Ectodermal cell (in vitro differentiated cells): ENCODE data around the gene ITGB5.

ENCODE experiments used
- H3K27ac ChIP-seq: 2 replicates; pipeline ENCODE4 v1.7.0; 2013; ENCODE audit warnings: mild to moderate bottlenecking, low read depth, low read length; ENCODE audit not compliant: insufficient read depth, poor library complexity, severe bottlenecking
- H3K27me3 ChIP-seq: 2 replicates; pipeline ENCODE4 v1.7.0; 2013; ENCODE audit warnings: mild to moderate bottlenecking, low read length; ENCODE audit not compliant: insufficient read depth, control insufficient read depth, poor library complexity, severe bottlenecking
- H3K36me3 ChIP-seq: one replicate; pipeline ENCODE4 v1.7.0; 2013; ENCODE audit warnings: low read length; ENCODE audit not compliant: control insufficient read depth, insufficient read depth
- H3K4me1 ChIP-seq: one replicate; pipeline ENCODE4 v1.7.0; 2013; ENCODE audit warnings: low read length; ENCODE audit not compliant: control insufficient read depth, insufficient read depth
- H3K4me3 ChIP-seq: 2 replicates; pipeline ENCODE4 v1.7.0; 2013; ENCODE audit warnings: low read depth, low read length, control low read depth; ENCODE audit not compliant: insufficient read depth
- H3K9me3 ChIP-seq: 2 replicates; pipeline ENCODE4 v1.7.0; 2013; ENCODE audit warnings: mild to moderate bottlenecking, low read length, moderate library complexity; ENCODE audit not compliant: control insufficient read depth
- WGBS, 2 experiments: methylation state at CpG; one replicate each; pipeline ENCODE4 v1.1.7; 2013; ENCODE audit warnings: missing lambda C conversion rate in 2 of 2; 5-methylcytosine and 5-hydroxymethylcytosine counted together

The ITGB5 gene

GRCh38 chr3:124837730-124838186, 49.4 kb downstream of the ITGB5 start:
- Histone ChIP-seq H3K36me3 (no peaks in the 10 kb centered on the region), H3K4me3 (no peak overlapping the region), H3K27me3 (no peaks in the 10 kb centered on the region), H3K4me1 (peaks cover 22% of the 10 kb centered on the region), H3K9me3 (no peaks in the 10 kb centered on the region), H3K27ac (peak overlapping the region; percentile 38)
- WGBS, 2 experiments: 78 to 82% methylated on average over 5 to 6 of the region's 6 CpGs

GRCh38 chr3:124837065-124837464, 50.1 kb downstream of the ITGB5 start:
- no peaks in the 10 kb centered on the region for H3K36me3 ChIP-seq
- H3K9me3 ChIP-seq: no peaks in the 10 kb centered on the region
- H3K4me1 ChIP-seq: peaks cover 22% of the 10 kb centered on the region
- H3K4me3 ChIP-seq: no peak overlapping the region
- no peaks in the 10 kb centered on the region for H3K27me3 ChIP-seq
- peak overlapping the region; percentile 38 for H3K27ac ChIP-seq
- WGBS, 2 experiments: 94 to 100% methylated on average over 2 of the region's 2 CpGs

GRCh38 chr3:124836448-124836847, 50.7 kb downstream of the ITGB5 start:
- 80 to 92% methylated on average over 1 of the region's 1 CpG for WGBS, 2 experiments
- H3K9me3 ChIP-seq: no peaks in the 10 kb centered on the region
- H3K27me3 ChIP-seq: no peaks in the 10 kb centered on the region
- no peak overlapping the region for H3K4me3 ChIP-seq
- no peaks in the 10 kb centered on the region for H3K36me3 ChIP-seq
- H3K27ac ChIP-seq: no peak overlapping the region
- peaks cover 22% of the 10 kb centered on the region for H3K4me1 ChIP-seq

GRCh38 chr3:124834723-124835718, 52.1 kb downstream of the ITGB5 start:
- H3K9me3 ChIP-seq: no peaks in the 10 kb centered on the region
- WGBS, 2 experiments: 33 to 37% methylated on average over 20 of the region's 20 CpGs
- H3K4me3 ChIP-seq: no peak overlapping the region
- peaks cover 22% of the 10 kb centered on the region for H3K4me1 ChIP-seq
- no peaks in the 10 kb centered on the region for H3K36me3 ChIP-seq
- H3K27ac ChIP-seq: peak overlapping the region; percentile 47
- H3K27me3 ChIP-seq: no peaks in the 10 kb centered on the region

GRCh38 chr3:124833710-124834332, 53.3 kb downstream of the ITGB5 start:
- Histone ChIP-seq H3K9me3 (no peaks in the 10 kb centered on the region), H3K27me3 (no peaks in the 10 kb centered on the region), H3K36me3 (no peaks in the 10 kb centered on the region), H3K4me1 (peaks cover 22% of the 10 kb centered on the region), H3K4me3 (no peak overlapping the region), H3K27ac (no peak overlapping the region)
- WGBS, 2 experiments: 90 to 95% methylated on average over 3 of the region's 4 CpGs

- no peaks in the 10 kb centered on the region for H3K36me3 ChIP-seq
- H3K4me3 ChIP-seq: no peak overlapping the region
Measured at GRCh38 chr3:124832782-124833709, 54.1 kb downstream of the ITGB5 start.

GRCh38 chr3:124831628-124832199, 55.5 kb downstream of the ITGB5 start:
- WGBS, 2 experiments: 90 to 92% methylated on average over 4 of the region's 4 CpGs
- Histone ChIP-seq H3K36me3 (no peaks in the 10 kb centered on the region), H3K27me3 (no peaks in the 10 kb centered on the region), H3K4me1 (peaks cover 24% of the 10 kb centered on the region), H3K27ac (no peak overlapping the region), H3K9me3 (no peaks in the 10 kb centered on the region), H3K4me3 (no peak overlapping the region)

More at GRCh38 chr3:124832782-124833709, 54.1 kb downstream of the ITGB5 start:
- Histone ChIP-seq H3K9me3 (no peaks in the 10 kb centered on the region), H3K27me3 (no peaks in the 10 kb centered on the region), H3K4me1 (peaks cover 25% of the 10 kb centered on the region), H3K27ac (no peak overlapping the region)
- WGBS, 2 experiments: 100% methylated on average over 1 of the region's 1 CpG

DNA sequence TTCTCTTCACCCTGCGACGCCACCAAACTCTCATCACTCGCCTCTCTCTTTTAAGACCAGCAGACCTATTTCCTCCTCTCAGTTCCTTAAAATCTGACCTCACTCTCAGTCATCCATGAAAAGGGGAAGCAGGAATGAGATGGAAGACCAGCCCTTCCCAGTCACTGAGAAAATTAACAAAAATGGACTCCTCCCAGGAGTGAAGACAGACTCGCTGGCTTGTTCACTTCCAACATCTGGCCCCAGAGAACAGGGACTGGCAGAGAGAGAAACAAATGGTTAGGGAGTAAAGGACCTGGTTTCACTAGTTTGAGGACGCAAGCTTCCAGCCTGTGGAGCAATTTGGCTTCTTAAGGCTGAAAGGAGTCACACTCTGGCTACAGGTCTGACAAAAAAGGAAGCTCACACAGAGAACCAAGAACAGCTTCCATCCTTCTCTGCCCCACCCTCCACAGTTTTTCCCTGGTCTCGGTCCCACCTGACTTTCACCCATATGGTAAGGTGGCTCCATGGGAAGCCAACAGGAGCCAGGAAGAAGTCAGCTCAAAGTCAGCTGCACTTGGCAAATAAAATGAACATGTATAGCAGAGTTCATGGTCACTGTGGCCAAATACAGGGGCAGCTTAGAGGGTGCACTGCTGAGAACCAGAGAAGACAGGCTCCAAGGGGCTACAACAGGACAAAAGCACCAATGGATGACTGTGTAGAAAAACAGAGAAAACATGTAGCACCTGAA, 57.2 kb downstream of the ITGB5 start:
- Histone ChIP-seq H3K9me3 (no peaks in the 10 kb centered on the region), H3K36me3 (no peaks in the 10 kb centered on the region), H3K27me3 (no peaks in the 10 kb centered on the region), H3K4me1 (peaks cover 14% of the 10 kb centered on the region), H3K27ac (no peak overlapping the region), H3K4me3 (no peak overlapping the region)
- WGBS, 2 experiments: 80 to 98% methylated on average over 5 to 6 of the region's 6 CpGs

DNA sequence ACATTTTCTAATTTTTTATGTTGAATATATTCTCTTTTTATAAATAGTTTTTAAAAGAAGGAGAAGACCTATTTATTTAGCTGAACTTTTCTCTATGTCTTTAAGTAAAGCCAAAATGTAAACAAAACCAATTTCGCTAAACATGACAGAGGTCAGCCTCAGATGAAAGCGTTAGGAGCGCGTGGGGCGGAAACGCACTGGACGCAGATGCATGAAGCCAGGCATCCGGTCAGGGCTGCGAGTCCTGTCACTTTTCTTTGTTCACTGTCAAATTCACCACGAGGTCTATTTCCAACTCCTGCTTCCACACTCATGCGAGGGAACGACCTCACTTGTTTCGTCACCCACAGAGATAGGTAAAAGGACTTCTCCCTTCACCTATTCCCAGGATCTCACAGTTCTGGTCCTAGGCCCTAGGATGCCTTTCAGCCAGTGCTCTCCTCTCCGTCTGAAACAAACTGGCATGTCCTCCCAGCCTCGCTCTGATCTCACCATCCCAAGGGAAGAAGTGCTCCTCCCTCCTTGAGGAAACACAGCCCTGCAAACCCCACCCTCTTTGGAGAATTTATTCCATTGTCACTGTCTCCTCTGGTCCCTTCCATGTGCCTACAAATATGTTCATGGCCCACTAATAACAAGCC, 57.9 kb downstream of the ITGB5 start:
- 88 to 90% methylated on average over 15 of the region's 15 CpGs for WGBS, 2 experiments
- Histone ChIP-seq H3K27me3 (no peaks in the 10 kb centered on the region), H3K4me3 (no peak overlapping the region), H3K9me3 (no peaks in the 10 kb centered on the region), H3K36me3 (no peaks in the 10 kb centered on the region), H3K4me1 (peaks cover 11% of the 10 kb centered on the region), H3K27ac (no peak overlapping the region)
